HCT116 (cell line): Measurements from ENCODE around the gene GATAD2A. TPM values are rescaled to one million over a fixed set of nuclear protein-coding genes. Genes with fewer than 3 reads are reported as not detected.

Experiments
- ATAC-seq: fragments of 200-7000 bp; cut with Tn5 transposase; 2 replicates; pipeline ENCODE4 v1.9.1; 2020; ENCODE audit warnings: mild to moderate bottlenecking, moderate library complexity
- BruUV-seq: library from RNA; stranded (reverse); fragments of 400-500 nt; replicated peaks from 2 replicates; lab custom pipeline; 2021; lab: Mats Ljungman, UMichigan
- CTCF ChIA-PET: fragments of 300-600 bp; sonication (Branson Sonifier 250); formaldehyde crosslinking; loops from one replicate; lab custom pipeline; 2021; ENCODE audit warnings: antibody characterized with exemption; lab: Charles Lee
- POLR2A ChIA-PET: fragments of 300-600, 350-600 bp; sonication (Branson Sonifier 250); formaldehyde crosslinking; loops from one replicate; lab custom pipeline; 2021; ENCODE audit warnings: antibody characterized with exemption; lab: Charles Lee
- RAD21 ChIA-PET, 2 experiments: fragments of 300-600 bp; sonication (Branson Sonifier 250); formaldehyde crosslinking; loops; one replicate each; lab custom pipeline; 2023; ENCODE audit warnings: low total read pairs in 2 of 2; ENCODE audit not compliant: uncharacterized antibody in 2 of 2, unreplicated experiment in 2 of 2, low non-redundant PET in 1 of 2; lab: Charles Lee
- DNase-seq: peaks from one replicate; pipeline ENCODE4 v3.0.0-alpha.2; 2010; ENCODE audit warnings: low read depth, low spot score
- H2AFZ ChIP-seq: fragments of 200-600 bp; shearing (Covaris generic), sonication (generic); 2 replicates; pipeline ENCODE4 v1.6.1; 2017; ENCODE audit warnings: low read depth, mixed run types, mixed read lengths, antibody characterized with exemption, low read length; ENCODE audit not compliant: poor library complexity, severe bottlenecking
- H3K27ac ChIP-seq: 2 replicates; pipeline ENCODE4 v1.5.1; 2012; ENCODE audit warnings: low read depth, low read length
- H3K27me3 ChIP-seq: fragments of 200-600 bp; sonication (generic); 2 replicates; pipeline ENCODE4 v1.6.1; 2016; ENCODE audit warnings: mixed run types, low read length, mixed read lengths; ENCODE audit not compliant: insufficient read depth
- H3K36me3 ChIP-seq, 2 experiments: fragments of 200-500 bp in 1 of 2; fragments of 200-600 bp in 1 of 2; sonication (Bioruptor generic) in 1 of 2; sonication (generic) in 1 of 2; 2 replicates each; pipeline versions ENCODE4 v1.5.1 to v1.6.1; 2014 to 2016; ENCODE audit warnings: low read length in 2 of 2, inconsistent platforms in 1 of 2, mixed read lengths in 1 of 2, mixed run types in 1 of 2; ENCODE audit not compliant: insufficient read depth in 2 of 2, control insufficient read depth in 1 of 2
- H3K4me1 ChIP-seq, 2 experiments: fragments of 200-600 bp in 1 of 2; sonication (generic) in 1 of 2; 2 replicates each; pipeline versions ENCODE4 v1.5.1 to v1.6.1; 2012 to 2017; ENCODE audit warnings: low read length in 2 of 2, inconsistent platforms in 1 of 2, mild to moderate bottlenecking in 1 of 2, mixed read lengths in 1 of 2, mixed run types in 1 of 2, moderate library complexity in 1 of 2; ENCODE audit not compliant: insufficient read depth in 2 of 2, control insufficient read depth in 1 of 2
- H3K4me2 ChIP-seq: fragments of 200-600 bp; sonication (generic); 2 replicates; pipeline ENCODE4 v1.6.1; 2017; ENCODE audit warnings: mixed run types, low read length, mixed read lengths
- H3K4me3 ChIP-seq, 2 experiments: fragments of 200-600 bp in 1 of 2; sonication (generic) in 1 of 2; replicated peaks in 1 of 2; 2 replicates each; pipeline ENCODE4 v1.5.1; 2011 to 2016; ENCODE audit warnings: low read length in 2 of 2, control low read depth in 1 of 2, low read depth in 1 of 2, mild to moderate bottlenecking in 1 of 2, mixed read lengths in 1 of 2, mixed run types in 1 of 2
- H3K79me2 ChIP-seq: fragments of 200-600 bp; sonication (generic); 2 replicates; pipeline ENCODE4 v1.6.1; 2017; ENCODE audit warnings: mild to moderate bottlenecking, mixed run types, low read length, moderate library complexity, mixed read lengths; ENCODE audit not compliant: insufficient read depth
- H3K9ac ChIP-seq: fragments of 200-600 bp; sonication (generic); 2 replicates; pipeline ENCODE4 v1.6.1; 2016; ENCODE audit warnings: low read length, mixed read lengths
- H3K9me2 ChIP-seq: fragments of 200-600 bp; sonication (generic), shearing (Covaris generic); 2 replicates; pipeline ENCODE4 v1.6.1; 2017; ENCODE audit warnings: mixed run types, mild to moderate bottlenecking, moderate library complexity; ENCODE audit not compliant: insufficient read depth
- H3K9me3 ChIP-seq, 2 experiments: fragments of 200-500 bp in 1 of 2; fragments of 200-600 bp in 1 of 2; sonication (Bioruptor generic) in 1 of 2; sonication (generic) in 1 of 2; 2 replicates each; pipeline ENCODE4 v1.6.1; 2014 to 2017; ENCODE audit warnings: low read length in 2 of 2, mixed read lengths in 2 of 2, inconsistent platforms in 1 of 2, low read depth in 1 of 2, mild to moderate bottlenecking in 1 of 2, mixed run types in 1 of 2, moderate library complexity in 1 of 2; ENCODE audit not compliant: control insufficient read depth in 1 of 2, insufficient read depth in 1 of 2
- H4K20me1 ChIP-seq: fragments of 200-600 bp; sonication (generic), shearing (Covaris generic); 2 replicates; pipeline ENCODE4 v1.6.1; 2017; ENCODE audit warnings: mixed run types, mild to moderate bottlenecking, moderate library complexity; ENCODE audit not compliant: insufficient read depth
- CBX3 ChIP-seq: IDR thresholded peaks from 2 replicates; pipeline ENCODE4 v1.6.1; 2012; ENCODE audit warnings: low read depth
- CEBPB ChIP-seq: IDR thresholded peaks from 2 replicates; pipeline ENCODE4 v1.6.1; 2012; ENCODE audit warnings: low read depth
- EZH2phosphoT487 ChIP-seq: fragments of 200-600 bp; IDR thresholded peaks from 2 replicates; pipeline ENCODE4 v1.6.1; 2018; ENCODE audit warnings: antibody characterized with exemption, borderline replicate concordance
- JUND ChIP-seq: IDR thresholded peaks from 2 replicates; pipeline ENCODE4 v1.6.1; 2012
- POLR2A ChIP-seq: IDR thresholded peaks from 2 replicates; pipeline ENCODE4 v1.7.0; 2011; ENCODE audit warnings: borderline replicate concordance; ENCODE audit not compliant: insufficient read depth, insufficient read length; ENCODE audit errors: extremely low read depth
- POLR2AphosphoS5 ChIP-seq: IDR thresholded peaks from 2 replicates; pipeline ENCODE4 v1.6.1; 2011; ENCODE audit warnings: mild to moderate bottlenecking, low read depth, low read length, moderate library complexity
- SIN3A ChIP-seq: IDR thresholded peaks from 2 replicates; pipeline ENCODE4 v1.6.1; 2012; ENCODE audit warnings: low read depth
- YY1 ChIP-seq: IDR thresholded peaks from 2 replicates; pipeline ENCODE4 v1.6.1; 2011; ENCODE audit warnings: low read length, low read depth, moderate library complexity, mild to moderate bottlenecking; ENCODE audit not compliant: insufficient replicate concordance; ENCODE audit errors: extremely low read depth
- ZFX ChIP-seq: fragments of 450-650 bp; IDR thresholded peaks from 2 replicates; pipeline ENCODE4 v1.6.1; 2017
- ZNF274 ChIP-seq: fragments of 200-500 bp; sonication (Bioruptor generic); IDR thresholded peaks from 2 replicates; pipeline ENCODE4 v1.6.1; 2014; ENCODE audit warnings: mild to moderate bottlenecking, low read depth, low read length, inconsistent platforms
- intact Hi-C: fragments of 100-400 bp; cut with micrococcal nuclease; formaldehyde crosslinking; loops from 2 replicates; pipeline ENCODE4 v1.10.0; 2022
- total RNA-seq: library from RNA; stranded (reverse); gene quantifications from one replicate; pipeline ENCODE4 v1.2.1, GENCODE V29; 2021; ENCODE audit not compliant: unreplicated experiment
- TF ChIP-seq, protein P1 (sequence below): IDR thresholded peaks from 2 replicates; pipeline ENCODE4 v1.6.1; 2011; ENCODE audit warnings: mild to moderate bottlenecking, low read length, moderate library complexity; ENCODE audit not compliant: insufficient replicate concordance; ENCODE audit errors: extremely low read depth
- TF ChIP-seq, protein P2 (sequence below): IDR thresholded peaks from 2 replicates; pipeline ENCODE4 v1.6.1; 2012
- TF ChIP-seq, protein P3 (sequence below), 3 experiments: fragments of 200-600 bp in 1 of 3; sonication (generic) in 1 of 3; IDR thresholded peaks in 2 of 3; conservative IDR thresholded peaks in 1 of 3; 2 replicates each; pipeline ENCODE4 v1.5.1; 2012 to 2017; ENCODE audit warnings: low read depth in 2 of 3, low read length in 2 of 3, antibody characterized with exemption in 1 of 3, borderline replicate concordance in 1 of 3, control low read depth in 1 of 3, mild to moderate bottlenecking in 1 of 3, mixed read lengths in 1 of 3, mixed run types in 1 of 3, moderate library complexity in 1 of 3; ENCODE audit not compliant: insufficient read depth in 1 of 3

Gene GATAD2A
- total RNA-seq, 1 experiment from 2014 or later: 130 TPM

DNA sequence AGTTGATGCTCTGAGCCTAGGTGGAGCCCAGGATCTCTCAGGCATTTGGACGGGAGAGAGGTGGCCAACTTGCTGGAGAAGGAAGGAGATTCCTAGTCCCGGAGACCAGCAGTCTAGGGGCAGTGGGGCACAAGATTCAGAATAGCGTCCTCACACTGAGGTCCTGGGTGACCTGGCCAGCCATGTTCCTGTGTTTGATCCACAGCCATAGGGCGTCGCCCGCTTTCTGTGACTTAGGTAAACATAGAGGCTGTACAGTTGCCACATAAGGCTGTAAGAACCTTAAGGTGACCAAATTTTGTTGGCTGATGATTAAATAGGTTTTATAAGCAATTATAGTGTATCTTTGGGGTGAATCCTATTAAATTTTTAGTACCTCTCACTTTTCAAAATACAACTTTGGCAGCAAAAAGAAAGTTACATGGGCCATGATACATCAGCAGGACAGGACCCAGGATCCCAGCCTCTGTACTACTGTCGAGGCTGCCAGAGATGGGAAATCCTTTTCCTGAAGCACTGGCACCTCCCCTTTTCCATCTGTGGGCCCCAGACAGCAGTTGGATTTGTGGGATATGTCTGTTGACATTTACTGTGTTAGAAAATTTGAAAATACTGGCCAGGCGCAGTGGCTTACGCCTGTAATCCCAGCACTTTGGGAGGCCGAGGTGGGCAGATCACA is 72.4 kb downstream of the GATAD2A start:
- Histone ChIP-seq H3K27ac (no peak overlapping the region), H3K9me3 (no peaks in the 10 kb centered on the region), H4K20me1 (peaks cover 10% of the 10 kb centered on the region; the same call in 1 of the 2 replicates), H3K27me3 (no peaks in the 10 kb centered on the region), H3K9me2 (no peaks in the 10 kb centered on the region), H3K4me1 (peaks cover 0 to 6% of the 10 kb centered on the region in 2 experiments; a peak in 3 of 4 replicates), H3K79me2 (peaks cover 98% of the 10 kb centered on the region), H2AFZ (no peak overlapping the region), H3K36me3 (peaks cover 0 to 9% of the 10 kb centered on the region in 2 experiments; a peak in 2 of 4 replicates), H3K4me2 (no peak overlapping the region), H3K9ac (no peak overlapping the region), H3K4me3 (no peak overlapping the region)
- no TSS peak for BruUV-seq
- no peak for ATAC-seq
- no peak for DNase-seq
- intact Hi-C loops: no loop called here
- TF ChIP-seq POLR2A (no peak), CEBPB (no peak), POLR2AphosphoS5 (no peak), ZFX (no peak), JUND (no peak), YY1 (no peak), SIN3A (no peak), ZNF274 (no peak), EZH2phosphoT487 (no peak), CBX3 (no peak)
- TF ChIP-seq, protein P1, sequence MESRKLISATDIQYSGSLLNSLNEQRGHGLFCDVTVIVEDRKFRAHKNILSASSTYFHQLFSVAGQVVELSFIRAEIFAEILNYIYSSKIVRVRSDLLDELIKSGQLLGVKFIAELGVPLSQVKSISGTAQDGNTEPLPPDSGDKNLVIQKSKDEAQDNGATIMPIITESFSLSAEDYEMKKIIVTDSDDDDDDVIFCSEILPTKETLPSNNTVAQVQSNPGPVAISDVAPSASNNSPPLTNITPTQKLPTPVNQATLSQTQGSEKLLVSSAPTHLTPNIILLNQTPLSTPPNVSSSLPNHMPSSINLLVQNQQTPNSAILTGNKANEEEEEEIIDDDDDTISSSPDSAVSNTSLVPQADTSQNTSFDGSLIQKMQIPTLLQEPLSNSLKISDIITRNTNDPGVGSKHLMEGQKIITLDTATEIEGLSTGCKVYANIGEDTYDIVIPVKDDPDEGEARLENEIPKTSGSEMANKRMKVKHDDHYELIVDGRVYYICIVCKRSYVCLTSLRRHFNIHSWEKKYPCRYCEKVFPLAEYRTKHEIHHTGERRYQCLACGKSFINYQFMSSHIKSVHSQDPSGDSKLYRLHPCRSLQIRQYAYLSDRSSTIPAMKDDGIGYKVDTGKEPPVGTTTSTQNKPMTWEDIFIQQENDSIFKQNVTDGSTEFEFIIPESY: no peak
- TF ChIP-seq, protein P2, sequence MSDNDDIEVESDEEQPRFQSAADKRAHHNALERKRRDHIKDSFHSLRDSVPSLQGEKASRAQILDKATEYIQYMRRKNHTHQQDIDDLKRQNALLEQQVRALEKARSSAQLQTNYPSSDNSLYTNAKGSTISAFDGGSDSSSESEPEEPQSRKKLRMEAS: no peak
- TF ChIP-seq, protein P3, sequence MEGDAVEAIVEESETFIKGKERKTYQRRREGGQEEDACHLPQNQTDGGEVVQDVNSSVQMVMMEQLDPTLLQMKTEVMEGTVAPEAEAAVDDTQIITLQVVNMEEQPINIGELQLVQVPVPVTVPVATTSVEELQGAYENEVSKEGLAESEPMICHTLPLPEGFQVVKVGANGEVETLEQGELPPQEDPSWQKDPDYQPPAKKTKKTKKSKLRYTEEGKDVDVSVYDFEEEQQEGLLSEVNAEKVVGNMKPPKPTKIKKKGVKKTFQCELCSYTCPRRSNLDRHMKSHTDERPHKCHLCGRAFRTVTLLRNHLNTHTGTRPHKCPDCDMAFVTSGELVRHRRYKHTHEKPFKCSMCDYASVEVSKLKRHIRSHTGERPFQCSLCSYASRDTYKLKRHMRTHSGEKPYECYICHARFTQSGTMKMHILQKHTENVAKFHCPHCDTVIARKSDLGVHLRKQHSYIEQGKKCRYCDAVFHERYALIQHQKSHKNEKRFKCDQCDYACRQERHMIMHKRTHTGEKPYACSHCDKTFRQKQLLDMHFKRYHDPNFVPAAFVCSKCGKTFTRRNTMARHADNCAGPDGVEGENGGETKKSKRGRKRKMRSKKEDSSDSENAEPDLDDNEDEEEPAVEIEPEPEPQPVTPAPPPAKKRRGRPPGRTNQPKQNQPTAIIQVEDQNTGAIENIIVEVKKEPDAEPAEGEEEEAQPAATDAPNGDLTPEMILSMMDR (IDR thresholded peaks at IDR 0.05 in 2 of 3, conservative IDR thresholded peaks at IDR 0.05 in 1 of 3; ENCODE audit: borderline replicate concordance in 1 of 3, insufficient read depth in 1 of 3, low read depth in 2 of 3, low read length in 2 of 3): no peak
- ChIA-PET RAD21 (no interaction called here), POLR2A (no interaction called here), CTCF (no interaction called here)
